NCI-H2029 (cell line): ENCODE results near the gene GNG8.

ENCODE experiments used
- DNase-seq: peaks from one replicate; lab custom pipeline; 2025; lab: John Stamatoyannopoulos, UW

Gene GNG8

GRCh38 chr19:46602392-46603194 is 33.4 kb downstream of the GNG8 start:
- DNase-seq = no peak

- DNase-seq = no peak
Observed at GRCh38 chr19:46601318-46602224, 34.4 kb downstream of the GNG8 start, which contains the start of gene CALM3. Gene CALM3 (plus strand): TSS chr19:46601330. CDS start chr19:46601435, 105 bp downstream.

- DNase-seq = peak; percentile 98
Observed at GRCh38 chr19:46600384-46601317, 35.4 kb downstream of the GNG8 start.

GRCh38 chr19:46599716-46600373 is 36.2 kb downstream of the GNG8 start:
- DNase-seq = peak; percentile 21

GRCh38 chr19:46598372-46598917 is 37.6 kb downstream of the GNG8 start:
- no peak for DNase-seq

GRCh38 chr19:46596008-46596407 is 40.0 kb downstream of the GNG8 start:
- no peak for DNase-seq

GRCh38 chr19:46591870-46592269 is 44.1 kb downstream of the GNG8 start:
- no peak for DNase-seq

- no peak for DNase-seq
Observed at GRCh38 chr19:46591254-46591653, 44.7 kb downstream of the GNG8 start.

- DNase-seq = no peak
Observed at GRCh38 chr19:46587861-46588260, 48.1 kb downstream of the GNG8 start.

- peak; percentile 22 for DNase-seq
Observed at GRCh38 chr19:46586294-46586693, 49.7 kb downstream of the GNG8 start.

- DNase-seq = no peak
Observed at GRCh38 chr19:46585539-46585938, 50.5 kb downstream of the GNG8 start.
